ENCODE results near the gene ASCL1. TPM values are rescaled to one million over a fixed set of nuclear protein-coding genes. Genes with fewer than 3 reads are reported as not detected.

ASCL1 gene
- total RNA-seq, 4 donors from 2014 or later = not detected

GRCh38 chr12:102977945-102978706 lies 20.7 kb downstream of the ASCL1 start:
- no peak for DNase-seq
- Histone ChIP-seq H3K4me3 (no peak overlapping the region), H3K27ac (no peak overlapping the region), H3K4me1 (no peaks in the 10 kb centered on the region), H3K9me3 (no peaks in the 10 kb centered on the region), H3K36me3 (no peaks in the 10 kb centered on the region), H3K27me3 (no peaks in the 10 kb centered on the region)
- TF ChIP-seq POLR2A (IDR thresholded peaks at IDR 0.05) = no peak
- TF ChIP-seq, protein P1, sequence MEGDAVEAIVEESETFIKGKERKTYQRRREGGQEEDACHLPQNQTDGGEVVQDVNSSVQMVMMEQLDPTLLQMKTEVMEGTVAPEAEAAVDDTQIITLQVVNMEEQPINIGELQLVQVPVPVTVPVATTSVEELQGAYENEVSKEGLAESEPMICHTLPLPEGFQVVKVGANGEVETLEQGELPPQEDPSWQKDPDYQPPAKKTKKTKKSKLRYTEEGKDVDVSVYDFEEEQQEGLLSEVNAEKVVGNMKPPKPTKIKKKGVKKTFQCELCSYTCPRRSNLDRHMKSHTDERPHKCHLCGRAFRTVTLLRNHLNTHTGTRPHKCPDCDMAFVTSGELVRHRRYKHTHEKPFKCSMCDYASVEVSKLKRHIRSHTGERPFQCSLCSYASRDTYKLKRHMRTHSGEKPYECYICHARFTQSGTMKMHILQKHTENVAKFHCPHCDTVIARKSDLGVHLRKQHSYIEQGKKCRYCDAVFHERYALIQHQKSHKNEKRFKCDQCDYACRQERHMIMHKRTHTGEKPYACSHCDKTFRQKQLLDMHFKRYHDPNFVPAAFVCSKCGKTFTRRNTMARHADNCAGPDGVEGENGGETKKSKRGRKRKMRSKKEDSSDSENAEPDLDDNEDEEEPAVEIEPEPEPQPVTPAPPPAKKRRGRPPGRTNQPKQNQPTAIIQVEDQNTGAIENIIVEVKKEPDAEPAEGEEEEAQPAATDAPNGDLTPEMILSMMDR (IDR thresholded peaks at IDR 0.05) = no peak

GRCh38 chr12:102980350-102980749 lies 22.9 kb downstream of the ASCL1 start:
- H3K4me3 ChIP-seq = no peak overlapping the region
- H3K27ac ChIP-seq = no peak overlapping the region
- H3K36me3 ChIP-seq = no peaks in the 10 kb centered on the region
- H3K9me3 ChIP-seq = no peaks in the 10 kb centered on the region
- DNase-seq = no peak
- H3K27me3 ChIP-seq = no peaks in the 10 kb centered on the region
- TF ChIP-seq, protein P1 (IDR thresholded peaks at IDR 0.05) = no peak
- no peak for TF ChIP-seq POLR2A (IDR thresholded peaks at IDR 0.05)
- H3K4me1 ChIP-seq = no peaks in the 10 kb centered on the region

- Histone ChIP-seq H3K4me3 (no peak overlapping the region), H3K27ac (no peak overlapping the region), H3K36me3 (no peaks in the 10 kb centered on the region), H3K4me1 (no peaks in the 10 kb centered on the region), H3K9me3 (no peaks in the 10 kb centered on the region), H3K27me3 (no peaks in the 10 kb centered on the region)
- TF ChIP-seq, protein P1 (IDR thresholded peaks at IDR 0.05) = no peak
- TF ChIP-seq POLR2A (IDR thresholded peaks at IDR 0.05) = no peak
- DNase-seq = no peak
Measured at GRCh38 chr12:102990419-102990818, 32.9 kb downstream of the ASCL1 start.

GRCh38 chr12:102992297-102992696 lies 34.8 kb downstream of the ASCL1 start:
- no peaks in the 10 kb centered on the region for H3K4me1 ChIP-seq
- H3K36me3 ChIP-seq = no peaks in the 10 kb centered on the region
- TF ChIP-seq, protein P1 (IDR thresholded peaks at IDR 0.05) = no peak
- no peak for TF ChIP-seq POLR2A (IDR thresholded peaks at IDR 0.05)
- H3K4me3 ChIP-seq = no peak overlapping the region
- no peaks in the 10 kb centered on the region for H3K27me3 ChIP-seq
- H3K27ac ChIP-seq = no peak overlapping the region
- no peak for DNase-seq
- no peaks in the 10 kb centered on the region for H3K9me3 ChIP-seq

GRCh38 chr12:102992720-102993119 lies 35.2 kb downstream of the ASCL1 start:
- TF ChIP-seq POLR2A (IDR thresholded peaks at IDR 0.05) = no peak
- TF ChIP-seq, protein P1 (IDR thresholded peaks at IDR 0.05) = no peak
- no peaks in the 10 kb centered on the region for H3K9me3 ChIP-seq
- H3K27ac ChIP-seq = no peak overlapping the region
- H3K4me1 ChIP-seq = no peaks in the 10 kb centered on the region
- no peak for DNase-seq
- no peaks in the 10 kb centered on the region for H3K36me3 ChIP-seq
- no peak overlapping the region for H3K4me3 ChIP-seq
- no peaks in the 10 kb centered on the region for H3K27me3 ChIP-seq

Data from Peyer's patch (tissue), 4 donors.